ENCODE data around the gene ZSWIM4.
A peak's percentile ranks its signal among the peaks of the same experiment; 100 is the strongest.
"Not testable (repeated sequence)": the region's sequence is repeated elsewhere in the genome, so short reads cannot be mapped to it uniquely, and the experiment has no call there.

Gene ZSWIM4

DNA sequence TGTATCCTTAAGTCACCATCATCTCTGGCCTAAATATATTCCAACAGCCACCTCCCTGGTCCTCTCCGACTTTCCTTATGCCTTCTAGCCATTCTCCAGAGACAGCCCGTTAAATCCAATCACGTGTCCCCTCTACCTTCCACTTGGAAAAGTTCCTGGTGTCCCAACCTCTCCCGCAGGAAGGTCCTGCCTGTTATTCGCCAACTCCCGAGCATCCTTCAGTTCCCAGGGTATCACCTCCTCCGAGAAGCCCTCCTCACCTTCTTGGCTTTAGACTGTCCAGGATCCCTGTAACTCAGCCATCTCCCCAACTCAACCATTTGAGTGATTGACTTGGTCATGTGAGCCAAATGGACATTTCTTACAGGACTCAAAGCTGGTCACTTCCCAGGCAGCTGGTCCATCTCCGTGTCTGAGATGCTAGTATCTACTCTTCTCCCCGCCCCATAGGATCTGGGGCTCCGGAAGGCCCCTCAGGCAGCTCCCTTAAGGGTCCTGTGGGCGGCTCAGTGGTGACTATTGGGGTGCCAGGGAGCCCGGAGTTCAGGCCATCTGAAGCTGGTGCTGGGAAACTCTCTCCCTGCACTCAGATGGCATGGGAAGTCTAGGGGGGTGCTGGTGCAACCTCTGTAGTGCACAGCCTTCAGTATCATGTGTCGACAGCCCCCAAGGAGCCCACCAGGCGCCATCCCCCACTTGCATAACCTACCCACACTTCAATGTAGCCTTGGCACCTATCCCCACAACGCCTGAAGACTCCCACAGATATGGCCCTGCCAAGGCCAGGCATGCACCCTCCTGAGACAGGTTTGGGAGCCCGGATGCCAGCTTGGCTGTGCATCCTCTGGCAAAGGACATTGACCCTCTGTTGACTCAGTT is 53.8 kb downstream of the ZSWIM4 start:
- DNase-seq (ENCODE audit: low read depth in 2 of 3, low spot score in 2 of 3) = no peak

DNA sequence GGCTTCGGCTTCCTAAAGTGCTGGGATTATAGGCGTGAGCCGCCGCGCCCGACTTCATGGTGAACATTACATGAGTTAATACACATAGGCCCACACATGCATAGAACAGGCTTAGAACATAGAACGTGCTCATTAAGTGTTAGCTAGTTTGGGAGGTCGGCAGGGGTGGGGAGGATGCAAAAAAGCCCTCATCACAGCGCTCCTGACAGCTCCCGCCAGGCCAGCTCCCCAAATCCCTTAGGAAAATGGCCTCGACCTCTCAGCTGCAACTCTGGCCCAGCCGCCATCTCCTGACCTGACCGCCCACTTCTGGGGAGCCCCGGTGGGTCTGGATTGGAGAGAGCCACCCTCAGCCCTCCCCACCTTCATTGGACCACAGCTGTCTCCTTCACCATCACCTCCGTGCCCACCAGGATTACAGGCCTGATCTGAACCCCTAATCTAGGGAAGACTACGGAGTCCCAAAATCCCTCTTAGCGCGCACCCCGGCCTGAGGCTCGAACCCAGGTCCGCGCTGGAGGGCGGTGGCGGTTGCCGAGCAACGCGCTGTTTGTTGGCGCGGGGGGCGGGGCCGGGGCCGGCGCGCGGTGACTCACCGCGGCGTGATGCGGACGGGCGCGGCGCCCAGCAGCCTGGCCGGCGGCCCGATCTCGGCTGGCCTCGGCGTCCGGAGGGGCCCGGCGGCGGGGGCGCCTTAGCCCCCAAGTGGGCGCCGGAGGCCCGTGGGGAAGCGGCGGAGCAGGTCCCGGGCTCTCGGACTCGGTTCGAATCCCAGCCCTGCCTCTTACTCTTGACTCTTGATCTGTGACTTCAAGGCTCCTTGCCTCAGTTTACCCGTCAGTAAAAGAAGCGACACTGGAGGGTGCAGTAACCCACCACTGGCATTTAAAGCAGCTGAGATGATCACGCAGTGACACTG is 55.0 kb downstream of the ZSWIM4 start:
- DNase-seq (ENCODE audit: low read depth in 2 of 3, low spot score in 2 of 3) = peak in 1 of 3 experiments; percentile 62

DNA sequence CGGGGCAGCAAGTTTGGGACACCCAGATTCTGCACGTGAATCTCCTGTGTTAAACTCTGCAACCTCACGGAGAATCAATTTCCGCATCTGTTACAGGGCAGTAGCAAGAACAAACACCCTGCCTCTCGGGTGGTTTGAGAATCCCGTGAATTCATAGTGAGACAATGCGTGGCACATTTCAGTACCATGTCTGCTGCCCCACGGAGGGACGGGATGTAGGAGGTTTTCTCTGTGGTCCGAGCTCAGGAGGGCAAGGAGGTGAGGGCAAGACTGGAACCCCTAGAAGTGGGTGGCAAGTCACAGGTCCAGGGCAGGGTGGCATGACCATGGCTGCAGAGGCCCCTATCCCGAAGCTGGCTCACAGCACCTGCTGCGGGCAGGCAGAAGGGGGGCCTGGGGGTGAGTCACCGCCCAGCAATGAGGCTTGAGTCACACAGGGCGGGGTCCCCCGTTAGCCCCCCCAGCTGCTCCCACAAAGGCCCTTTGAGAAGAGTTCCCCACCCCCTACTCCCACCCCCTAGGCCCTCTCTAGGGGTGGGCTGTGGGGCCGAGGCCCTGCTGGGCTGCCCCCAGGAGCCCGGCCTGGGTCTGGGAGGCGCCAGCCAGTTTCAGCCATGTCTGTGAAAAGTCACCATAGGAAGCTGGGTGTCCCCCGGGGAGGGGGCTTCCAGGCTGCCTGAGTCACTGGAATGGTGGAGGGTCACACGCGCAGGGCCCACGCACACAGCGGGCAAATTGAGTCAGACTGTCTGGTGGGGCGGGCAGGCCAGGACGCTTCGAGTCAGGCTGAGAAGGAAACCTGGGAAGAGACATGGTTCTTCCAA is 55.9 kb downstream of the ZSWIM4 start:
- no peak for DNase-seq (ENCODE audit: low read depth in 2 of 3, low spot score in 2 of 3)

DNA sequence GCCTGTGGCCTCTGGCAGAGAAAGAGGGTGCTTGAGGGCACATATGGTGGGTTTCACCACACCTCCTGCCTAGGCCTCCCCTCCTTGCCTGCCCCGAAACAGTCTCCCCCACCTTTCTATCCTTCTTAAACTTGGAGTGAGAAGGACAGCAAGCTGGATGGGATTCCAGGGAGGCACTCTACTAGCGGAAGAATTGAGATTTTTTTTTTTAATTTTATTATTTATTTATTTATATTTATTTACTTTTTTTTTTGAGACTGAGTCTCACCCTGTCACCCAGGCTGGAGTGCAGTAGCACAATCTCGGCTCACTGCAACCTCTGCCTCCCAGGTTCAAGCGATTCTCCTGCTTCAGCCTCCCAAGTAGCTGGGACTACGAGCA is 56.5 kb downstream of the ZSWIM4 start:
- DNase-seq (ENCODE audit: low read depth in 2 of 3, low spot score in 2 of 3) = not testable (repeated sequence)

DNA sequence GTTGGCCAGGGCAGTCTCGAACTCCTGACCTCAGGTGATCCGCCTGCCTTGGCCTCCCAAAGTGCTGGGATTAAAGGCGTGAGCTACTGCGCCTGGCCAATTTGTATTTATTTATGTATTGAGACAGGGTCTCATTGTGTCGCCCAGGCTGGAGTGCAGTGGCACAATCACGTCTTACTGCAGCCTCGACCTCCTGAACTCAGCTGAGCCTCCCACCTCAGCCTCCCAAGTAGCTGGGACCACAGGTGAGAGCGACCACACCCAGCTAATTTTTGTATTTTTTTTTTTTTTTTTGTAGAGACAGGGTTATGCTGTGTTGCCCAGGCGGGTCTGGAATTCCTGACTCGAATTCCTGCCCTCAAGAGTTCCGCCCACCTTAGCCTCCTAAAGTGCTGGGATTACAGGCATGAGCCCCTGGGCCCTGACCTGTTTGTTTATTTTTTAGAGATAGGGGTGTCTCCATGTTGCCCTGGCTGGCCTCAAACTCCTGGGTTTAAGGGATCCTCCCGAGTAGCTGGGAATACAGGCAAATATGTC is 57.0 kb downstream of the ZSWIM4 start:
- not testable (repeated sequence) for DNase-seq (ENCODE audit: low read depth in 2 of 3, low spot score in 2 of 3)

DNA sequence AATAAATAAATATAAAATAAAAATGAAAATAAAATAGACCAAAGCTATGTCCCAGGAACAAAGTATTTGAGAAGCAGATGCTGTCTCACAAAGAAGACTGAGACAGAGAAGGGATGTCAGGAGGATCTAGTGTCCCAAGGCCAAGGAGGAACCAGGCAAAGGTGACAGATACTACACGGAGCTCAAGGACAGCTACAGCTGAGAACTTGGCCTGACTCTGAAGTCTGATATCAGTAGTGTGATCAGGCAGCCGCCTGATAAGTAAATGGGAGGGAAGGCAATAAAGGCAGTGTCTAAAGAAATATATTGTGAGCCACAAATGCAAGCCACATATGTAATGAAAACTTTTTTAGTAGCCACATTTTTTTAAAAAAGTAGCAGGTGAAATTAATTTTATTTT is 61.3 kb downstream of the ZSWIM4 start:
- DNase-seq (ENCODE audit: low read depth in 2 of 3, low spot score in 2 of 3) = no peak

DNA sequence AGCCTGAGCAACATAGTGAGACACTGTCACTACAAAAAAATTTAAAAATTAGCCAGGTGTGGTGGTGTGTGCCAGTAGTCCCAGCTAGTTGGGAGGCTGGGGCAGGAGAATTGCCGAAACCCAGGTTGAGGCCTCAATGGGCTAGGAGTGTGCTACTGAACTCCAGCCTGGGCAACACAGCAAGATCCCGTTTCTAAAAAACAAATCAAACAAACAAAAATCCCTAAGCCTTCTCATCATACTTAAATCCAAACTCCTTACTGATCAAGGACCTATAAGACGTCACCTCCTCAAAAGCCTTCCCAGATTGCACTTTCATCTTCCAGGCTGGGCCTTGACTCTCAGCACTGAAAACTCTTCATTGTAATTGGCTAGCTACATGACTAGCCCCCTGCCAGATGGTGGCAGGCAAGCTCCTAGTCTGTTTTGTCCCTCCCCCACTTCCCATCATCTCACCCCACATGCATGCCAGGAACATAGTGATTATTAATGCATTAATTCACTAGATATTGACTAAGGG is 64.2 kb downstream of the ZSWIM4 start:
- DNase-seq (ENCODE audit: low read depth in 2 of 3, low spot score in 2 of 3) = no peak

DNA sequence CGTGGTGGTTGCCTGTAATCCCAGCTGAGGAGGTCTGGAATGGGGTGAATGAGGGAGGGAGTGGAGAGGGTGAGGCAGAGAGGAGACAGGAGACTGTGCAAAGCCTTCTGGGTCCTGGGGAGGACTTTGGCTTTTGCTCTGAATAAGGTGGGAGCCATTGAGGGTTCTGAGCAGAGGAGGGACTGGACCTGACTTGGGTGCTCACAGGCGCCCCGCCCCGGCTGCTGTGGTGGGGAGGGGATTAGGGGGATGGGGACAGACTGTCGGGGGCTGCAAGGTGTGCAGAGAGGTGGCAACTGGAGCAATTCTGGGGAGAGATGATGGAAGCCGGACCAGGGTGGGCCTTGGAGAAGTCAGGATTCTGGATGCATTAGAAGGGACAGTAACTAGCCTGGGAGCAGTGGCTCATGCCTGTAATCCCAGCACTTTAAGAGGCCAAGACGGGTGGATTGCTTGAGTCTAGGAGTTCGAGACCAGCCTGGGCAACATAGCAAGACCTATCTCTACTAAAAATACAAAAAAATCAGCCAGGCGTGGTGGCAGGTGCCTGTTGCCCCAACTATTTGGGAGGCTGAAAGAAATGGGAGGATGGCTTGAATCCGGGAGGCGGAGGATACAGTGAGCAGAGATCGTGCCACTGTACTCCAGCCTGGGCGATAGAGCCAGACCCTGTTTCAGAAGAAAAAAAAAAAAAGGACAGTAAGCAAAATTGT is 65.6 kb downstream of the ZSWIM4 start:
- DNase-seq (ENCODE audit: low read depth in 2 of 3, low spot score in 2 of 3) = no peak

DNA sequence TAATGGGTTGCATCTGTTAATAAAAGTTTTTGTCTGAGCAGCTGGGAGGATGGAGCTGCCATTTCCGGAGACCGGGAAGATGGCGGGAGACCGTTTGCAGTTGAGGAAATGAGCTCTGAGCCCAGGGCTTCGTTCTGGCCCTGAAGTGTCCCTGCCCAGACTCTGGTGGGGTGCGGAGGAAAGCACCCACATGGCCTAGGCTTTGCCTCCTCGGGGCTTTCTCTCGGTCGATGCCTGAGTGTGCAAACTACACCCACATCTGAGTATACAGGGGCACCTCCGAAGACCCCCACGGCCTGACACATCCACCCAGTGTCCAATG is 66.1 kb downstream of the ZSWIM4 start:
- DNase-seq (ENCODE audit: low read depth in 2 of 3, low spot score in 2 of 3) = no peak

DNA sequence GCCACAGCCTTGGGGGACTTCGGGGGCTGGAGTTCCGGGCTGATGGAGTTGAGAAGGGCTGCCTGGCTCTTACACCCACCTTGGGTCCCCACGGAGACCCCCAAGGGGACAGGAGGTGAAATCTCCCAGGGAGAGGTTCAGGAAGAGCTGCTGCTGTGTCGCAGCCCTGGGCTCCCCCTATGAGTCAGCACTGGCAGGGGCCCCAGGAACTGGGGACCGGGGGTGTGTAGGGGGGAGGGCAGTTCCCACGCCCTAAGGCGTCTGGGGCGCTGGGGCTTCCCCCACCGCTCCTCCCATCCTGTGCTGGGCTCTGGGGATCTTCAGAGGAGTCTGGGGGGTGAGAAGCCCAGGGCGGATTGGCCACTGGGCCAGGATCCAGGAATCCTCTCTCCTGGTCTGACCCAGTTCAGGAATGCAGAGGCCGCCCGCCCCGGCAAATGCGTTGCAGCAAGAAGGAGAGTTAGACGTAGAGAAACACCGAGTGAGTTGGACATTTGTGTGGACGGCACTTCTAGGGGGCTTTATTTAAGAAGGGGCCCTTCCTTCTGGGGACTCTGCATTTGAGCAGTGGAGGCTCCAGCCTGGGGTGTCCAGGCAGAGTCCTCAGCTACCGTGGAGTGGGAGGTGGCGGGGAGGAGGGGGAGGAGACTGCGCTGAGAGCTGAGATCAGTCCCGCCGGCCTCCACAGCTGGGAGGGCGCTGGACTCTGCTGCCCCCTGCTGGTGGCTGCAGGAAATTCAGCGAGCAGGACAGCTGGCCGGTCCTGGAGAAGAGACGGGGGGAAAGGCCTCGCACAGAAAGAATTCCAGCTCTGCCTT is 66.7 kb downstream of the ZSWIM4 start:
- DNase-seq (ENCODE audit: low read depth in 2 of 3, low spot score in 2 of 3) = peak; percentile 78 to 92 (median 92)

DNA sequence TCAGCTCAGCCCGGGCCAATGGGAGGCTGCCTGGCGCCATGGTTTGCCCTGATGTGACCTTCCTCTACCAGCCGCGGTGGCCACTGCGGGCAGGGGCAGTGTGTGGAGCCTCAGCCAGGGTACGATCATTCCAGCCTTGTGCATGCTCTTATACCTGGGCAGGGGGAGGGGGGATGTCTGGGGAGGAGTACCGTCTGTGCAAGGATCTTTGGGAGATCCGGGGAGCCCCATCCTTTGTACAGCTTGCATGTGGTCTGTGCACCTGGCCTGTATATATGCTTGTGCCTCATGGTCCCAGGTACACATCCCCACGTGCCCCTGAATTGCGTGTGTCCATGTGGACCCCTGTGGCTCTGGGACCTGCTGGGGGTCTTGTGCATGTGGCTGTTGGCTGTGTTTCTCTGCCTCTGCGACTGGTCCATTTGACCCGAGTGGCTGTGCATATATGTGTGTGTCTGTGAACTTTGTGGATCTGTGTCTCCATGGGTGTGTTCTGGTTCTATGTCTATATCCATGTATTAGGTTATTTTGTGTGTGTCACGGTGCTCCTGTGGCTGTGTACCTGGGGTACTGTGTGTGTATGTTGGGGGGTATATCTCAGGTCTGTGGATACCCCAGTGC is 68.9 kb downstream of the ZSWIM4 start:
- DNase-seq (ENCODE audit: low read depth in 2 of 3, low spot score in 2 of 3) = no peak

DNA sequence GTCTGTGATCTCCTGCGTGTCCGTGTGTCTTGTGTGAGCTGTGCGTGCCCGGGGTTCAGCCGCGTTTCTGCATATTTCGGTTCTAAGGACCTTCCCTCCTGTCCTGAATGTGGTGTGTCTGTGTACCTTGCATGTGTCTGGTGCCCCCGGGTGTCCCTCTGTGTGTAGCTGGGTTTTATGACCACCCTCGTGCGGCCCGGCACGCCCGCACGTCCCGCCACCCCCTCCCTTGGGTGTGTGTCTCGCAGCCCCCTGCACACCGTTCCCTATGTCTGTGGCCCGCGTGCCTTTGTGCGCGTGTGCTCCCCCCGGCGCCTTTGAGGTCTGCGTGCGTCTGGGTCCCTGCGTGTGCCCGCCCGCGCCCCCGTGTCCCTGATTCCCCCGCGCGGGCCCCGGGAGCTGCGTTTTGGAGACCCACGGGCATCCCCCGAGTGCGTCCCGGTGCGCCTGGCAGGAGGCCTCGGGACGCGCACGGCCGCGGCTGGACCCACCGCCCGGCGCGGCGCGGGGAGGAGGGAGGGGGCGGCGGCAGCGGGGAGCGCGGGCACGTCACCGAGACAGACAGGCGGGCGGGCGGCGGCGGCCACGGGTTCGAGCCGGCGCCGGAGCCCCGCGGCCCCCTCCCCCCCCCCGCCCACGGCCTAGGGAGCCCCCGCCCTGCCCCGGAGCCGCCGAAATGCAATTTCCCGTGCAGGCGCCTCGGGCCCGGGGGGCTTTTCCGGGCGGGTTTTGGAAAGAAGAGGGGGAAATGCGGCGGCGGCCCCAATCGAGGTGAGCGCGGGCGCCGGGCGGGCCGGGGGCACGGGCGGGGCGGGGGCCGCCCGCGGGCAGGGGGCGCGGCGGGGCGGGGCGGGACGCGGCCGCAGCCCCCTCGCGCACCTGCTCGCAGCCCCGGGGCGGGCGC is 69.7 kb downstream of the ZSWIM4 start:
- DNase-seq (ENCODE audit: low read depth in 2 of 3, low spot score in 2 of 3) = no peak

DNA sequence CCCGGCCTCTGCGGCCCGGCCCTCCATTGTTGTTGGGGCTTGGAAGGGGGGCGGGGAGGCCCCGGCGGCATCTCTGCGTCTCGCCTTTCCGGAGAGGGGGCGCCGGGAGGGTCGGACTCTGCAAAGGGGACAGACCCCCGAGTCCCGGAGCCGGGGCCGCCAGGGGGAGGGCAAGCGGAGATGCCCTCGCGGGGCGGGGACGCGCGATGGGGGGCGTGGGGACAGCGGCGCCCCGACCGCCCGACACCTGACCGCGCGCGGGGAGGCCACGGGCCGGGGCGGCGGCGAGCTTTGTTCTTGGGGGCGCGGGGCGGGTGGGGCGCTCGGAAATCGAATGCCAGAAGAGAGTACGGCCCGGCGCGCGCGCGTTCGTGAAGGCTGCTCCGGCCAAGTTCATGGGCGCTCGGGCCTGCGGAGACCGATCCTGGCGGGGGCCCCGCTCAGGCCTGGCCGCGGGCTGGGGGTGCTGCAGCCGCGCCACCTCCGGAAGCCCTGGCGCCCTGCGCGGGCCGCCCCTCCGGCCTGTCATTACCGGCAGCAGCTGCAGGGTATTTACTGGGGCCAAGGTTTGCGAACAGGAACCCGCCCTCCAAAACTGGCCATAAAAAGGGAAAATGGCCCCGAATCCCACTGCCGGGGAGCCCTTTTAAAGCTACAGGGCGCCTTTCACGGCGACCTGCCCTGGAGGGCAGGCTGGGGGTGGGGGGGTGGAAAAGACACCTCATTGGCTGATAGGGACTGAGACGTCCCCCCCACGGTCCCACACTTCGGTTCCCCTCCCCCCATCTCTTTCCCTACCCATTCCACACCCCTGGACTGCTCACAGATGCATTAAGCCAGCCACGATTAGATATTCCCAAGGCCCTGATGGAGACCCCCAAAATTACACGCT is 70.6 kb downstream of the ZSWIM4 start:
- DNase-seq (ENCODE audit: low read depth in 2 of 3, low spot score in 2 of 3) = no peak

DNA sequence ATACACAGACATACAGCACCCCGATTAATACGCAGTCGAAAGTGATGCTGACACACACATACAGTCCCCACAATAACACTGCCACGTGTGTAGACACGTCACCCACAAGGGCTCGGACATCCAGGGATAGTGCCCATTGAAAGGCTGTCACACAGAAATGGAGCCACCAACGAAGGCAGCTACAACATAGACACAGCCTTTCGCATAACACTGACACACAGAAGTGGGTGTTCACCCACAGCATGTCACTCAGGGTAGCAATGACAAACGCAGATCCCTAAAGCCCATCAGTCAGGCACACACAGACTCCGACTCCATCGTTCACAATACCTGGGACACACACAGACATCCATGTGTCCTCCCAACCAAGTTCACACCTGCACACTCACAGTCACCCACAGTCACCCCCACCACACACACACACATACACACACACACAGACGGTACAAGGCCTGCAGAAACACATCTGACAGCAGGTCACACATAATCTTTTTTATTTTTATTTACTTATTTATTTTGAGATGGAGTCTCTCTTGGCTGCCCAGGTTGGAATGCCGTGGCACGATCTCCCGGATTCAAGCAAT is 71.3 kb downstream of the ZSWIM4 start:
- DNase-seq (ENCODE audit: low read depth in 2 of 3, low spot score in 2 of 3) = no peak

DNA sequence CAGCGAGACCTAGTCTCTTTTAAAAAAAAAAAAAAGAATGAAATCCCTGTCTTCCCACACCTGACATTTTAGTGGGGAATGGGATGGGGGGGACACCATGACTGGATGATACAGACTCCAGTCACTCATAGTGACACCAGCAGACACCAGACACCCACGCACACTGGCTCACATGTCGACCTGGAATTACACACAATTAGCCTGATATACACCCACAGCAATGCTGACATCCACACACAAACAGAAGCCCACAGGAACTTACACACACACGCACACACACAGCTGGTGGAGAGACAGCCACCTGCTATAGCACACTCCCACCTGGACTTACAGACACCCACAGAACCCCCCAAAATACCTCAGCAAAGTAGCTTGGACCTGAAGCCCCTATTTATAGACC is 73.4 kb downstream of the ZSWIM4 start:
- no peak for DNase-seq (ENCODE audit: low read depth in 2 of 3, low spot score in 2 of 3)

DNA sequence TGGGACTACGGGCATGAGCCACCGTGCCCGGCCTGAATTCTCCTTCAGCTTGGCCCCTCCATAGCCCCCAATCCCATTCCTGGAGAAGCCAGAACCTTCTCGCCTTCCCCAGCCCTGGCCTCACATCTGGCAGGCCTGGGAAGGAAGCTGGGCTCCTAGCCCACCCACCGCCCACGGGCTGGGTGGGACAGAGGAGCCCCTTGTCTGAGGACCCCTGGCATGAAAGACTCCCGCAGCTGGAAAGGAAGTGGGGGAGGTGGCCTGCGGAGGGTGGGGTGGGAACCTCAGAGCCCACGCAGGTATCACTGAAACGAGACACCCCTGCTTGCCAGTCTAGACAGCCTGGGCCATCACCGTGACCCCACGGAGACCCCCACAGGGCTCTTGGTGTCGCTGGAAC is 74.0 kb downstream of the ZSWIM4 start:
- no peak for DNase-seq (ENCODE audit: low read depth in 2 of 3, low spot score in 2 of 3)

DNA sequence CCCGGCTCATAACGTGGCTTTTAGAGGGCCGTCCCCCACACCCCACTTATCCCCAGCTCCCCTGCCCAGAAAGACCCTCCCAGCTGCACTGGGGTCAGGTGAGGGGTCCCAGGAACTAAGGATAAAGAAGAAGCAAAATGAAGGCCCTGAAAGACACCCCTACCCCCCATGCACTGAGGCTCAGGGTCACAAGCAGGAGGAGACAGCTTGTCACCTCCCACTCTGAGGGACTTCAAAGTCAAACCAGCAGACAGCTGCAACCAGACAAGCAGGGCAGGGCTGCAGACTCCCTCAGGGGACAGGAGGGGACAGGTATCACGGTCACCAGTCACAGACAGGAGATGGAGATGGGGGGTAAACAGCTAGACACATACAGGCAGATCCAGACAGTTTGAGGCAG is 75.6 kb downstream of the ZSWIM4 start:
- DNase-seq (ENCODE audit: low read depth in 2 of 3, low spot score in 2 of 3) = no peak

Measured in activated CD8-positive, alpha-beta memory T cell treated with anti-CD3 and anti-CD28 coated beads for 48 hours (primary cell).